HG03520 (cell line): Measurements from ENCODE around the gene ZNF519.
"Not testable (repeated sequence)": the region's sequence is repeated elsewhere in the genome, so short reads cannot be mapped to it uniquely, and the experiment has no call there.

Experiments used
- ATAC-seq: cut with Tn5 transposase; IDR thresholded peaks from one replicate; pipeline ENCODE4 v1.9.1; 2021; ENCODE audit warnings: mild to moderate bottlenecking, moderate library complexity; ENCODE audit not compliant: unreplicated experiment

Gene ZNF519

DNA sequence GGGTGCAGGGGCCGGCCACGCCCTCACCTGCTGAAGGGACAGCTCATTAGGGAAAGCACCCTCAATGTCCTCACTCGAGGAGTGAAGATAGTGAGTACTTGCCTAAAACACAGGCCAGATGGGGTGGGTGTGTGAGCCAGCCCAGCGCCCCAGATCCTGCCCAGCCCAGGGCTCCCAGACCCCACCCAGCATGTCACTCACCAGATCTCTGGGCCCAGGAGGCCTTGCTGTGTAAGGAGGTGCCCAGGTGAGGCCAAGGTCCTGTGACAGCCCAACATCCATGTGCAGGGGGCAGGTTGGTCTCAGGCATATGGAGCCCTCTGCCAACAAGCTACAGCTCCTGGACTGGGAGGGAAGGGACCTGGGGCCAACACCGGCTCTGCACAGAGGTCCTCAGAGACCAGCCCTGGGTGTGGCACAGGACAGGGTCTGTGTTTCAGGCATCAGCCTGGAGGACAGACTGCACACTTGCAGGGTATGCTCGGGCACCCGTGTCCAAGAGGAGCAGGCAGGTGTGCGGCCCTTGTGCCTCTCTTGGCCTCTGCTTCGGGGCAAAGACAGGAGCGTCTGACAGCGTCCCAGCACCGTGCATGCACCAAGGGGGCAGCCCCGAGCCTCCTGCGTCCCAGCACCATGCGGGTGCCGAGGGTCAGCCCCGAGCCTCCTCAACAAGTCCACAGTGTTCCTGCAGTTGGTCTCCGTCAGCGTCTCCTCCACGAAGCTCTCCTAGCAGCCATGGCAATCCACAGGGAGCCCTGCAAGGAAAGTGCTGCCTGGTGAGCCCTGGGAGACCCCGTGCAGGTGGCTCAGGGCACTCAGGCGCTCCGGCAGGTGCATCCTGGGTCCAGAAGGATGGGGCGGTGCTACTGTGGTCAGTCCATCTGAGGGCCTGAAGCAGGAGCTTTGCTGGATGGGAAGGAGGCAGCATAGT is 16.0 kb upstream of the ZNF519 start:
- not testable (repeated sequence) for ATAC-seq

DNA sequence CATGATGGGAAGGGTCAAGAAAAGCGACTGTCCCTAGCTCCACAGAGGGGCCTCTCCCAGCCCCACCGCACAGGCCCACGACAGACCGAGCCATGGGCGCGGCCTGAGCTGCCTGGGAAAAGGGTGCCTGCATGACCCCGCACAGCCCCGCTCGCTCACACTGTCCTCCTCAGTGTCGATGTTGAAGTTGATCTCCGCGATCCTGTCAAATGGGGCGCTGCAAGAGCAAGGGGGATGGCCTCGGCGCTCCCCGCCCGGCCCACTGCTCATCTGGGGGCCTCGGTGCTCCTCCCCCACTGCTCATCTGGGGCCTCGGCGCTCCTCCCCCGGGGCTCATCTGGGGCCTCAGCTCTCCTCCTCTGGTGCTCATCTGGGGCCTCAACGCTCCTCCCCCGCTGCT is 14.5 kb upstream of the ZNF519 start:
- ATAC-seq, result not testable (repeated sequence)

DNA sequence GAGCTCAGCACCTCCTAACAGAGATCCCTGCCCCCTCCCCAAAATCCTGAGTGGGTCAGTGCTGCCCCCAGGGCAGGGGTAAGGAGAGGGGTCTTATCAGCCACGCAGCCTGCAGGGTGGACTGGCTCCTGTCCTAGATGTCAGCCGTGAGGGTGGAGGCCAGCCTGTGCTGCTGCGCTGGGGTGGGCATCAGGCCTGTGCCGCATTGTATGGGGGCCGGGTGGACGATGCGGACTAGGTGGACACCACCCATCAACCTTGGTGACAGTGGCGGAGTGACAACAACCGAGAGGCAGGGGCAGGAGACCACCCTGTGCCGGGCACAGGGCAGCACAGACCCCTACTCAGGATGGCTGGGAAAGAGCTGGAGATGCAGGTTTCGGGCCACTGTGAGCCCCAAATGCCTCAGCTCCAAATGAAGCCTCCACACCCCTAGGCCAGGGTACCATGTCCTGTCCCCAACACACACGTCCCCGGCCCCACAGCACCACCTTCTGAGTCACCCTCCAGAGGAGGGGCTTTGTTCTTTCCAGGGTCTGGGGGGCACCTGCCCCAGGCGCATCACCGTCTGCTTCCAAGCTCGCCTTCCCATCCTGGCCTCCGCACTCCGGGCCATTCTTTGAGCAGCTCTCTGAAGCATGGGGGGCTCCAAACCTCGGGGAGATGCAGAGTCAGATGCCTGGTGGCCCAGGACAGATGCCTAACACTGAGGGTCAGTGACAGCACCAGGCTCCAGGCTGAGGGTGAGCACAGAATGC is 13.5 kb upstream of the ZNF519 start:
- ATAC-seq, result not testable (repeated sequence)

DNA sequence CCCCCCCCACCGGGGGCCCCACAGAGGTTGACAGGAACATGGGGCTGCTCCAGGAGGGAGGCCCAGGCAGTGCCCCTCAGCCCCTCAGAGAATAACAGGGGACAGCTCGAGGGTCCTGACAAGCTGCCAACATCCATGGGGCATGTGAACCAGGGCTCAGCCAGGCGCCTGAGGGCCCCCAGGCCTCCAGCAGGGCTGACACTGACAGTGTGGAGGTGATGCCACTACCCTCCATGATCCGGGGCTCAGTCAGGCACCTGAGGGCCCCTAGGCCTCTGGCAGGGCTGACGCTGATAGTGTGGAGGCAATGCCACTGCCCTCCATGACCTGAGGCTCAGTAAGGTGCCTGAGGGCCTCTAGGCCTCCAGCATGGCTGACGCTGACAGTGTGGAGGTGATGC is 12.8 kb upstream of the ZNF519 start:
- not testable (repeated sequence) for ATAC-seq

DNA sequence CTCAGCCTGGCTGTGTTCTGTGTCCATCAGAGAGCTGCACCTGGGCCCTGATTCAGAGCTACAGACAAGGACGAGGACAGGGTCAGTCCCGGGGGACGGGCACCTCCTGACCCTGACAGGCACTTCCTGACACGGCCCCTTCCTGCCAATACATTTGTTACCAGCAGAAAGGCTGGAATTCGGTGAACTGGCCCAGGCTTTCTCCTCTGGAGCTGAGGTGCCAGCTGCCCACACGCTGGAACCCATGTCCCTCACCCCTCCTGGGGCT is 12.3 kb upstream of the ZNF519 start:
- ATAC-seq, result no peak

DNA sequence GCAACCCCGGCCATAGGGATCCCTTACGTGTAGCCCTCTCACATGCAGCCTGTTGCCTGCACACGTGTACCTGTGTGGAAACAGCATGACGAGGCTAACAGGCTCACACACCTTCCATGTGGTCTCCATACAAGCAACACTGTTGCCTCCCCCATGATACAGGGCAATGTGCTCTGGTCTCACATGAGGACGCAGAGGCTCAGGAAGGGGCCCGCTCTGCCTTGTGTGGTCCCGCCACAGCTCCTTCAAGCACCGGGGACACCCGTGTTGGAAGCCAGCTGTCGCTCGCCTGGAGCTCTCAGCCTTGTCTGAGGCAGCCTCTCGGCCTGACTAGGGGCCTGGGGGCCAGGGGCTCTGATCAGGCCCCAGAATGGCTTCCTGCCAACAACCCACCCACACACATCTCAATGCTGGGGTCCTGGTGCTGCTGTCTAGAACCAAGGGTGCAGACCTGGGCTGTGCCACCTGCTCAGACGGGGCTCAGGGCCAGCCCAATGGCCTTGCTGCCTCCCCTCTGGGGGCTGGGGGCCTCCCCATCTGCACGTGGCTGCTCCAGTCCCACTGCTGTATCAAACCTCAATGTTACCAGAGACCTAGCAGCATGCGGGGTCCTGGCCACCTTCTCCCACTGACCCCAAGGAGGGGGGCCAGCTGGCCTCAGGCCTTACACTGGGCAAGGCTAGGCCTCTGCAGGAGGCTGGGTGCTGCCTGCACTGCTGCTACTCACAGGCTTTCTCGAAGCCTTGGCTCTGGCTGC is 11.8 kb upstream of the ZNF519 start:
- ATAC-seq, result not testable (repeated sequence)

DNA sequence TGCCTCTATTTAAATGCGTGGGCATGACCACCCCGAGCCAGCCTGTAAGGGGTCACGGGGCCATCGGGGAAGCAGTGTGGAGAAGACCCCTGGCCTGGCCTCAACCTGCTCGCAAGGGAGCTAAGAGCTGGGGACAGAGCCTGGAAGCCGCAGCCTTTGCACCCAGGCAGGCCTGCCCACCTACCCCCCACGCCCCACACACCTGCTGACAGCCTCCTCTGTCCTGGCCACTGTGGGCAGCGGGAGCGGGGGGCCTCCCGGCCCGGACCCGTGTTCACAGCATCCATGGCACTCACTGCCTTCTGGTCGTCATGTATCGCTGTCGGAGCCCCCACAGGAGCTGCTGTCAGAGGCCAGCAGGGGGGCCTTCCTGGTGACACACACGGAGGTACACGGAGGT is 11.2 kb upstream of the ZNF519 start:
- ATAC-seq, result not testable (repeated sequence)

DNA sequence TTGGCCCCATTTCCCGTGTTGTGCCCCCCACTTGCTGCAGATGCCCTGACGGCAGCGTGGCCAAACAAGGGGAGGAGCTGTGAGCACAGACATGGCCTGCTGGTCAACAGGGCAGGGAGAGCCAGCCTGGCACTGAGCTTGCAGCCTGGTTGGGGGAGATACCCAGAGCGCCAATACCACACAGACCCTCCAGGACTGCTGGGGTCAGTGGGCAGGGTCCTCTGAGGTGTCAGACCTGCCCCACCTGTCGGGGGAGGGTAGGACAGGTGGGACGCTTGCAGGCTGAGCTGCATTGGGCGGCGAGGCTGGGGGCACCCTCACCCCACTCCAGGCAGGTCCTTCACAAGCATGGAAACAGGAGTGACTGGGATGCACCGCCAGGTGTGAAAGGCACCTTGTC is 9.9 kb upstream of the ZNF519 start:
- not testable (repeated sequence) for ATAC-seq

DNA sequence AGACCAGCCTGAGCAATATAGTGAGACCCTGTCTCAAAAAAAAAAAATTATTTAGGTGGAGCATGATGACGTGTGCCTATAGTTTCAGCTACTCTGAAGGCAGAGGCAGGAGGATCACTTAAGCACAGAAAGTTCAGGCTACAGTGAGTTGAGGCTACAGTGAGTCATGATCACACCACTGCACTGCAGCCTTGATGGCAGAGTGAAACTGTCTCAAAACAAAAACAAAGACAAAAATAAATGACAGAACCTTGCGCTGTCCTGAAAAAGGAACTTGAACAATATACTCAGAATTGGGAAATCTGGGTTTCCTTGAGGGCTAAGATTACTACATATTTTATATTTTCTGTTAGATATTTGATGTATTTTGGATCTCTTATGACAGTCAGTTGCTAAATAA is 7.3 kb upstream of the ZNF519 start:
- not testable (repeated sequence) for ATAC-seq

DNA sequence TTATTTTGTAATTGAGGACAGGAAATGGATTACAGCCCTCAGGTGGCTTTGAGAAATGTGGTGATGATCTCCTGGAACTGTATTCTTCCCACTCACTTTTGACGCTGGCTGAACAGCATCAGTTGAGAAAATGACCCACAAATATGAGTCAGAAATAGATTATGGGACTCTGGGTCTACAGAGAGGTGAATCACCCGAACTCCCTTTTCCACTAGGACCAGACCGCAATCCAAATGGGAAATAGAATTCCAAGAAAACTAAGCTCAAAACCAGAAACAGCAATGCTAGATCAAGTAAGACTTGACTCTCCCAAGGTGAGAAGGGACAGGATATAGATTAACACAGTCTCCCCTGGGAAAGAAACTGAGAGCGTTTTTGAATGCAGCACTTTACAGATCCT is 5.7 kb upstream of the ZNF519 start:
- ATAC-seq, result not testable (repeated sequence)

DNA sequence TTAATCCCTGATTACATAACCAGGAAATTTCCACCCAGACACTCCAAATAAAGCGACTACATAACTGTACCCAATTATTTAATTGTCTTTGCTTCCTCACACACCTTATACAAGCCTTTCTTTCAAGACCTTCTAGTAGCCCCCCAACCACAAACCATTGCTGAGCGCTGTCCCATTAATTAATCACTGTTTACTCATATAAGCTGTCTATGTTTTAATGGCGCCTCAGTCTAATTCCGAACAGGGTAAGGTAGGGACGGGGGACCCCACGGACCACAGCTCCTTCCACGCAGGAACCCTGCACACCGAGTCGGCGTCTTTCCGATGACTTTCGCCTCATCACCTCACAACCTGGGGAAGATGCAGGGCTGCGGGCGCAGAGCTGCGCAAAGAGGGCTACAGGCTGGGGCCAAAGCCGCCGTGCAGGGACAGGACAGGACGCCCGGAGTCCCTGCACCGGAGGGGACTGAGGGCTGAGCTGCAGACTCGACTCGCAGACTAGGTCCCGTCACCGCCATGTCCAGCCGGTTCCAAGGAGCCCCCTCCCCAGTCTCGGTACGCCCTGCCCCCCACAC is 452 bp downstream of the ZNF519 start:
- peak; percentile 20 for ATAC-seq

DNA sequence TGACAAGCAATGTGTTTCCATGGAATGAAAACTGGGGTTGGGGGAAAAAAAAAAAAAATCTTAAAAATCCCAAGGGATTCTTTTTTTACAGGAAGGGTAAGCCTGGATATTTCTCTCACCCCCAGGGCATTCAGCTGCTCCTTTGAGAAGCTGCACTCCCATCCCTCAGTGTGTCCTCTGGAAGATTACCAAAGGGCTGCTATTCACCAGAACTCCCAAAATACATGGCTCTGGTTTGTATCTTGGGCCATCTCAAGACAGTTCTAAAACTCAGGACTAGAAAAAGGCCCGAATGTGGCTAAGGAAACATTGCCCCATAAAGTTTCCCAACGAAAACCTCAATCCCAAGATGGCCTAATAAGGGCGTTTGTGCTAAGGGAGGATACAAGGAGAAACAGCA is 1.4 kb downstream of the ZNF519 start:
- ATAC-seq, result not testable (repeated sequence)

DNA sequence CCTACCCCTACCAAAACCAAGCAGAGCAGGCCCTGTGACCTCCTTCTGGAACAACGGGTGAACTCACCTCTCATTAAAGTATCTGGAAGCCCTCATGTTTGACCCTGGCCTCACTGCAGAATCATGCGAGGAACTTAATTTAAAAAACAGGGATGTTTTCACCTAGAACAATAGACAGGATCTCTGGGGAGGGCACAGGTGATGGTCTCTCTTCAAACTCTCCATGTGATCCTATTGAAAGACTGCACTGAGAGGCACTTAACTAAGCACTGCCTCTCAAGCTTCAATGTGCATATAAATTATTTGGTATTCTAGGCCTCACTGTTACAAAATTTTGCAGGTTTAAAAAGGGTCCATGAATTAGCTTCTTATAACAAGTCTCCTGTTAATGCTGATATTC is 7.5 kb downstream of the ZNF519 start:
- ATAC-seq, result no peak

DNA sequence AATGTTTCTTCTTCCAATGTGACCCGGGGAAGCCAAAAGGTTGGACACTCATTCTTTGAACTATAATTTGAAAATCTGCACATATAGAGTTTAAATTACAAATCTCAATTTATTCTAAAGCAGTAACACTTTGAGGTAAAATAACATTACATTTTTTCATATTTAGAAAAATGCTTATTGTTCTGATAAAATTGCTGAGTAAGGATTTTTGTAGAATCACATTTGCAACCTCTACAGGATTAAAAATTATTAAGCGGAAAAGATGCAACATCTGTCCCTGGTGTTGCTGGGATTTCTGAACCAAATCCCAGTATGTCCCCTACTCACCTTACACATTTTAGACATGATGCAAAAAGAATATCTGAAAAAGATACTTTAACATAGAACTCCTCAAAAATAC is 10.1 kb downstream of the ZNF519 start:
- no peak for ATAC-seq

DNA sequence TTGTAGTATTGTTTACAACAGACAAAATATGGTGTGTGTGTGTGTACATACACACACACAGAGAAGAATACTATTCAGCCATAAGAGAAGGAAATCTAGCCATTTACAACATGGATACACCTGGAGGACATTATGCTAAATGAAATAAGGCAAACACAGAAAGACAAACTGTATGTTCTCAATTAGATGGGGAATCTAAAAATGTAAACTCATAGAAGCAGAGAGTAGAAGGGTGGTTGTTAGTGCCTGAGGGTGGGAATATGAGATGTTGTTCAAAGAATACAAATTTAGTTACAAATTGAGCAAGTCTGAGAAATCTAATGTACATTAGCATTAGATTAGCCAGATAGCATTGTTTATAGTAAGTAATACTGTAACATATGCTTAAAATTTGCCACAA is 11.3 kb downstream of the ZNF519 start:
- ATAC-seq, result no peak

DNA sequence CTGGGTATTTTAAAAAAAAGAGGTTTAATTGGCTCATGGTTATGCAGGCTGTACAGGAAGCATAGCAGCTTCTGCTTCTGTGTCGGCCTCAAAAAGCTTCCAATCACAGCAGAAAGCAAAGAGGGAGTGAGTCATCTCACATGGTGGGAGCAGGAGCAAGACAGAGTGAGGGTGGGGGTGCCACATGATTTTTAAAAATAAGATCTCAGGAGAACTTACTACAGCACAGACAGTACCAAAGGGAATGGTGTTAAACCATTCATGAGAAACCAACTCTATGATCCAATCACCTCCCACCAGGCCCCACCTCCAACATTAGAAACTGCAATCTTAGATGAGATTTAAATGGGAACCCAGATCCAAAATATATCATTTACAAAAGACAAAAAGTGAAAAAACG is 14.6 kb downstream of the ZNF519 start:
- ATAC-seq, result no peak

DNA sequence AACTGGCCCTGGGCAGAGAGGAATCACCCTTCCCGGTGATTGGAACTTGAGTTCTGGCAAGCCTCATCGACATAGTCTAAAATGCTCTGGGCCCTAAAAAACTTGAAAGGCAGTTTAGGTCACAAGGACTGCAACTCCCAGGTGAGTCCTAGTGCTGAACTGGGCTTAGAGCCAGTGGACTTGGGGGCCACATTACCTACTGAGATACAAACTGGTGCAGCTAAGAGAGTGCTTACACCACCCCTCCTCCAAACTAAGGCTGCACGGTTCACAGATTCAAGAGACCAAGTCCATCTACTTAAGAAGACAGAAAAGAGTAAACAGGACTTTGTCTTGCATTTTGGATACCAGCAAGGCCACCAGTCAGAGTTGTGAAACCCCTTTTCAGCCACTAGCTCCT is 25.3 kb downstream of the ZNF519 start:
- no peak for ATAC-seq

DNA sequence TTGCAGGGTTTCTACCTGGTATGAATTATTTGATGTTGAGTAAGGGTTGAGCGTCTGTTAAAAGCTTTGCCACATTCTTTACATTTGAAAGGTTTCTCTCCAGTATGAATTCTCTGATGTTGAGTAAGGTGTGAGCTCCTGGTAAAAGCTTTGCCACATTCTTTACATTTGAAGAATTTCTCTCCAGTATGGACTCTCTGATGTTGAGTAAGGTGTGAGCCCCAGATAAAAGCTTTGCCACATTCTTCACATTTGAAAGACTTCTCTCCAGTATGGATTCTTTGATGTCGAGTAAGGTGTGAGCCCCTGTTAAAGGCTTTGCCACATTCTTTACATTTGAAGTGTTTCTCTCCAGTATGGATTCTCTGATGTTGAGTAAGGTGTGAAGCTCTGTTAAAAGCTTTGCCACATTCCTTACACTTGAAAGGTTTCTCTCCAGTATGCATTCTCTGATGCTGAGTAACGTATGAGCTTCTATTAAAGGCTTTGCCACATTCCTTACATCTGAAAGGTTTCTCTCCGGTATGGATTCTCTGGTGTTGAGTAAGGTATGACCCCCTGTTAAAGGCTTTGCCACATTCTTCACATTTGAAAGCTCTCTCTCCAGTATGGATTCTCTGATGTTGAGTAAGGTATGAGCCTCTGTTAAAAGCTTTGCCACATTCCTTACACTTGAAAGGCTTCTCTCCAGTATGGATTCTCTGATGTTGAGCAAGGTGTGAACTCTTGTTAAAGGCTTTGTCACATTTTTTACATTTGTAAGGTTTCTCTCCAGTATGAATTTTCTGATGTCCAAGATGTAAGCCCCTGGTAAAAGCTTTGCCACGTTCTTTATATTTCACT is 27.1 kb downstream of the ZNF519 start:
- no peak for ATAC-seq

DNA sequence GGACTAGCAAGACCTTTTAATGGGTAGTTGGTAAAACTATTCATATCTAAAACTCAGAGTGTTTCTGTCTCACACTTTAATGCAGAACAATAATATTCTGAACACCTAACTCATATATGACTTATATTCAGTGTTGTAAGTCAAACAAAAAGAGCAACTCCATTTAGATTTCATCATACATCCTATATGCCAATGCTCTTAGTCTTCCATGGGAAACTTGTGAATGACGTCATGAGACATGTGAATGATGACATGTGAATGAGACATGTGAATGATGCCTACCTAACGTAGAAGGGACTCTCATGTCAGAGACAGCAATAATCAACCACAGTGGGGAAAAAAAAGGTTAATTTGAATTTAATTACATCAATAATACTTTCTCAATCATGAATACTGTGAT is 28.0 kb downstream of the ZNF519 start:
- no peak for ATAC-seq
